Neural cell (in vitro differentiated cells): ENCODE results near the gene GPR157. TPM values are rescaled to one million over a fixed set of nuclear protein-coding genes. Genes with fewer than 3 reads are reported as not detected.

Source experiments
- H2AFZ ChIP-seq: fragments of 200-600, 300-800 bp; sonication (generic), shearing (Covaris generic); 2 replicates; pipeline ENCODE4 v1.6.0; 2014; ENCODE audit warnings: low read depth, mild to moderate bottlenecking, antibody characterized with exemption, low read length, moderate library complexity
- H3F3A ChIP-seq: fragments of 200-600 bp; shearing (Covaris generic); 2 replicates; pipeline ENCODE4 v1.6.1; 2016; ENCODE audit warnings: mild to moderate bottlenecking, moderate library complexity, mixed read lengths, antibody characterized with exemption, low read length; ENCODE audit not compliant: insufficient read depth, poor library complexity, severe bottlenecking
- H3K27ac ChIP-seq: fragments of 200-600, 300-800 bp; sonication (generic), shearing (Covaris generic); 2 replicates; pipeline ENCODE4 v1.5.1; 2014; ENCODE audit warnings: mild to moderate bottlenecking, low read length, moderate library complexity
- H3K27me3 ChIP-seq: fragments of 300-800, 200-600 bp; sonication (generic), shearing (Covaris generic); 2 replicates; pipeline ENCODE4 v1.6.0; 2014; ENCODE audit warnings: mild to moderate bottlenecking, low read depth, low read length, moderate library complexity; ENCODE audit not compliant: insufficient read depth
- H3K36me3 ChIP-seq: fragments of 300-800, 200-600 bp; sonication (generic), shearing (Covaris generic); 2 replicates; pipeline ENCODE4 v1.5.1; 2014; ENCODE audit warnings: mild to moderate bottlenecking, antibody characterized with exemption, low read length, moderate library complexity; ENCODE audit not compliant: insufficient read depth
- H3K4me2 ChIP-seq: fragments of 300-800, 200-600 bp; sonication (generic), shearing (Covaris generic); 2 replicates; pipeline ENCODE4 v1.6.0; 2014; ENCODE audit warnings: mild to moderate bottlenecking, low read length
- H3K4me3 ChIP-seq: fragments of 300-800, 200-600 bp; sonication (generic), shearing (Covaris generic); 2 replicates; pipeline ENCODE4 v1.5.1; 2014; ENCODE audit warnings: mild to moderate bottlenecking, low read length, moderate library complexity
- H3K79me2 ChIP-seq: fragments of 200-600 bp; shearing (Covaris generic); replicated peaks from 2 replicates; pipeline ENCODE4 v1.6.0; 2014; ENCODE audit warnings: mild to moderate bottlenecking, low read length, moderate library complexity; ENCODE audit not compliant: insufficient read depth
- H3K9ac ChIP-seq: fragments of 300-800, 200-600 bp; sonication (generic), shearing (Covaris generic); 2 replicates; pipeline ENCODE4 v1.6.1; 2016; ENCODE audit warnings: mild to moderate bottlenecking, low read length, mixed read lengths
- H3K9me2 ChIP-seq: fragments of 200-600 bp; shearing (Covaris generic); 2 replicates; pipeline ENCODE4 v1.6.1; 2016; ENCODE audit warnings: mild to moderate bottlenecking, low read length, mixed read lengths; ENCODE audit not compliant: insufficient read depth
- H3K9me3 ChIP-seq: fragments of 200-600, 300-800 bp; sonication (generic), shearing (Covaris generic); 2 replicates; pipeline ENCODE4 v1.6.1; 2016; ENCODE audit warnings: mild to moderate bottlenecking, mixed run types, low read length, moderate library complexity, mixed read lengths
- H4K20me1 ChIP-seq: fragments of 200-600 bp; shearing (Covaris generic); 2 replicates; pipeline ENCODE4 v1.6.1; 2016; ENCODE audit warnings: mild to moderate bottlenecking, mixed run types; ENCODE audit not compliant: insufficient read depth
- CTCF ChIP-seq: fragments of 450-650 bp; IDR thresholded peaks from 2 replicates; pipeline ENCODE4 v1.5.1; 2014; ENCODE audit warnings: antibody characterized with exemption, mild to moderate bottlenecking, moderate library complexity; ENCODE audit not compliant: poor library complexity, severe bottlenecking
- EP300 ChIP-seq: fragments of 450-650 bp; conservative IDR thresholded peaks from 2 replicates; pipeline ENCODE4 v1.6.1; 2014; ENCODE audit warnings: antibody characterized with exemption, mild to moderate bottlenecking, moderate library complexity; ENCODE audit not compliant: poor library complexity, severe bottlenecking
- EZH2 ChIP-seq: fragments of 200-600, 300-800 bp; shearing (Covaris generic), sonication (generic); IDR thresholded peaks from 2 replicates; pipeline ENCODE4 v1.6.1; 2014; ENCODE audit warnings: antibody characterized with exemption, low read length, borderline replicate concordance, mild to moderate bottlenecking; ENCODE audit not compliant: insufficient read depth, poor library complexity, severe bottlenecking
- MXI1 ChIP-seq: fragments of 450-650 bp; conservative IDR thresholded peaks from 2 replicates; pipeline ENCODE4 v1.6.1; 2014; ENCODE audit warnings: antibody characterized with exemption, mild to moderate bottlenecking; ENCODE audit not compliant: poor library complexity, severe bottlenecking
- POLR2AphosphoS5 ChIP-seq: IDR thresholded peaks from 2 replicates; pipeline ENCODE4 v1.6.1; 2012
- RAD21 ChIP-seq: fragments of 450-650 bp; conservative IDR thresholded peaks from 2 replicates; pipeline ENCODE4 v1.6.1; 2014; ENCODE audit warnings: antibody characterized with exemption, mild to moderate bottlenecking, moderate library complexity
- REST ChIP-seq: IDR thresholded peaks from 2 replicates; pipeline ENCODE4 v1.6.1; 2012; ENCODE audit warnings: borderline replicate concordance
- SMC3 ChIP-seq: fragments of 450-650 bp; conservative IDR thresholded peaks from 2 replicates; pipeline ENCODE4 v1.6.1; 2014; ENCODE audit warnings: antibody characterized with exemption, mild to moderate bottlenecking, moderate library complexity; ENCODE audit not compliant: poor library complexity
- TAF1 ChIP-seq: IDR thresholded peaks from 2 replicates; pipeline ENCODE4 v1.6.1; 2012; ENCODE audit warnings: low read depth
- polyA plus RNA-seq: library from polyadenylated mRNA; depleted of rRNA; stranded (reverse); fragments of >200 nt; gene quantifications from 2 replicates; pipeline ENCODE4 v1.2.3, GENCODE V29; 2014

Gene GPR157
- polyA plus RNA-seq, 1 donor from 2014 or later: not detected

- no peaks in the 10 kb centered on the region for H3F3A ChIP-seq
- TF ChIP-seq TAF1 (no peak), EZH2 (no peak)
- H3K9me3 ChIP-seq: no peaks in the 10 kb centered on the region
- H2AFZ ChIP-seq: no peak overlapping the region
- no peak overlapping the region for H3K27ac ChIP-seq
- no peaks in the 10 kb centered on the region for H3K9me2 ChIP-seq
- H3K4me3 ChIP-seq: no peak overlapping the region
- H3K9ac ChIP-seq: no peak overlapping the region
- H4K20me1 ChIP-seq: no peaks in the 10 kb centered on the region
- H3K4me2 ChIP-seq: no peak overlapping the region
- H3K27me3 ChIP-seq: no peaks in the 10 kb centered on the region
- no peaks in the 10 kb centered on the region for H3K79me2 ChIP-seq
- no peaks in the 10 kb centered on the region for H3K36me3 ChIP-seq
Observed at GRCh38 chr1:9062021-9062471, 66.9 kb downstream of the GPR157 start.

- Histone ChIP-seq H3F3A (no peaks in the 10 kb centered on the region), H3K4me2 (no peak overlapping the region), H3K27ac (no peak overlapping the region), H3K4me3 (no peak overlapping the region), H3K9me3 (no peaks in the 10 kb centered on the region), H3K9me2 (no peaks in the 10 kb centered on the region), H3K27me3 (no peaks in the 10 kb centered on the region), H2AFZ (no peak overlapping the region), H4K20me1 (no peaks in the 10 kb centered on the region), H3K79me2 (no peaks in the 10 kb centered on the region), H3K9ac (no peak overlapping the region), H3K36me3 (no peaks in the 10 kb centered on the region)
- TF ChIP-seq REST (no peak), EZH2 (no peak), RAD21 (no peak), POLR2AphosphoS5 (no peak)
Observed at GRCh38 chr1:9061252-9061960, 67.5 kb downstream of the GPR157 start.

- no peak overlapping the region for H3K4me2 ChIP-seq
- H4K20me1 ChIP-seq: no peaks in the 10 kb centered on the region
- H3K9me3 ChIP-seq: no peaks in the 10 kb centered on the region
- H3K79me2 ChIP-seq: no peaks in the 10 kb centered on the region
- H3F3A ChIP-seq: no peaks in the 10 kb centered on the region
- H2AFZ ChIP-seq: no peak overlapping the region
- no peak overlapping the region for H3K9ac ChIP-seq
- H3K27ac ChIP-seq: no peak overlapping the region
- H3K4me3 ChIP-seq: no peak overlapping the region
- TF ChIP-seq MXI1 (no peak), SMC3 (no peak), EZH2 (no peak), POLR2AphosphoS5 (no peak), RAD21 (no peak), REST (no peak), CTCF (no peak), EP300 (no peak), TAF1 (no peak)
- no peaks in the 10 kb centered on the region for H3K36me3 ChIP-seq
- no peaks in the 10 kb centered on the region for H3K27me3 ChIP-seq
- no peaks in the 10 kb centered on the region for H3K9me2 ChIP-seq
Observed at GRCh38 chr1:9059891-9060744, 68.8 kb downstream of the GPR157 start.
